ENCODE measurements around the gene MAPT. TPM values are rescaled to one million over a fixed set of nuclear protein-coding genes. Genes with fewer than 3 reads are reported as not detected.

MAPT gene
- total RNA-seq, 1 experiment from 2014 or later = 37.5 TPM

DNA sequence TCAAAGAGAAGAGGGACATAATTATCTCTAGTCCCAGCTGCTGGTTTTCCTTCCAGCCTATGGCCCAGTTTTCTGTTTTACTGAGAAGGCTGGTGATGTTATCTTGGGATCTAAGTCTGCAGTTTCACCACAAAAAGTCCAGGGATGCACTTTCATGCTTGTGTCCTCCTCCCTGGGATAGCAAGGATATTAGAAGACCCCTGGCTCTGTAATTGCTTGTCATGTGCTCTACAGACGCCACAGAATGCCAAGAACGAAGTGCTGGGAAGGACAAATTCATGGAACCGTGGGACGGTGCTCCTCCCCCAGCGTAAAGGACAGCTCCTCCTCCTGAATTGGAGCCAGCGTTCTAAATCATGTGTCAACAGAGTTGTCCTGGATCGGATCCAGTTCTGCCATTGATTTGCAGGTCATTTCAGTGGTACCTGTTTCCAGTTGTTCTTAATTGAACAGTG, 8.6 kb downstream of the MAPT start:
- no peak for ATAC-seq

DNA sequence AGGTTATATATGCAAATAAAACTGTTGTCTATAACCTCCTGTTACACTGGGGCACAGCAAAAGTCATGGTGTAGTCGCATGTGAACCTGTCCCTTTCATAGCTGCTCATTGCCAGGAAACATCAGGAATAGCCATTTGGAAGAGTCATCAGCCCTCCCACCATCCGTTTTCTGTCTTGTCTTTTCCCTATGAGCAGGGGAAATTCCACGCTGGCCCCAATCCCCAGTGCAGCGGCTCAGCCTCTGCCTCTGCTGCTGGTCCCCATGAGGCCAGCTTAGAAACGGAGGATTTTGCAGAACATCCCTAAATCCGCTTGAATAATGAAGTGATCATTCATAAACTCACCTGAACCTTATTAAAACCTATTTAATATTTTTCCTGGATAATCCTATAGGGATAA, 10.5 kb downstream of the MAPT start:
- H2AFZ ChIP-seq (ENCODE audit: low read depth, low read length, poor library complexity, severe bottlenecking) = no peak overlapping the region
- H3K9me3 ChIP-seq (ENCODE audit: control insufficient read depth in 1 of 2, insufficient read depth in 1 of 2, low read depth in 1 of 2, low read length in 2 of 2) = no peaks in the 10 kb centered on the region
- ATAC-seq = no peak
- H3K36me3 ChIP-seq (ENCODE audit: control insufficient read depth in 1 of 2, insufficient read depth in 2 of 2, low read length in 2 of 2) = no peaks in the 10 kb centered on the region
- DNase-seq (ENCODE audit: low read depth, low spot score) = no peak
- H3K9ac ChIP-seq (ENCODE audit: low read length) = no peak overlapping the region
- no peaks in the 10 kb centered on the region for H3K9me2 ChIP-seq (ENCODE audit: insufficient read depth)
- TF ChIP-seq SP1 (IDR thresholded peaks at IDR 0.05; ENCODE audit: low read depth) = no peak
- TF ChIP-seq ATF3 (IDR thresholded peaks at IDR 0.05) = no peak
- no peak for TF ChIP-seq MAX (IDR thresholded peaks at IDR 0.05)
- TF ChIP-seq ELF1 (IDR thresholded peaks at IDR 0.05; ENCODE audit: borderline replicate concordance, low read depth) = no peak
- no peak for TF ChIP-seq RAD21 (IDR thresholded peaks at IDR 0.05; ENCODE audit: low read depth)
- TF ChIP-seq EZH2 (IDR thresholded peaks at IDR 0.05) = no peak
- TF ChIP-seq POLR2AphosphoS5 (IDR thresholded peaks at IDR 0.05; ENCODE audit: low read depth, low read length) = no peak
- TF ChIP-seq JUND (IDR thresholded peaks at IDR 0.05) = no peak
- TF ChIP-seq EGR1 (IDR thresholded peaks at IDR 0.05; ENCODE audit: low read depth) = no peak
- H3K27me3 ChIP-seq (ENCODE audit: insufficient read depth, low read length) = no peaks in the 10 kb centered on the region
- H3K4me1 ChIP-seq (ENCODE audit: control insufficient read depth in 1 of 2, insufficient read depth in 2 of 2, low read length in 2 of 2) = no peaks in the 10 kb centered on the region
- H3K27ac ChIP-seq (ENCODE audit: low read depth, low read length) = no peak overlapping the region
- BruUV-seq (replicated peaks) = no TSS peak
- H3K4me3 ChIP-seq (replicated peaks in 1 of 2; ENCODE audit: low read depth in 1 of 2, low read length in 2 of 2) = no peak overlapping the region
- ChIA-PET POLR2A (no interaction called here), RAD21 (ENCODE audit: low non-redundant PET in 1 of 2, low total read pairs in 2 of 2, uncharacterized antibody in 2 of 2, unreplicated experiment in 2 of 2) (no interaction called here), CTCF (no interaction called here)
- H4K20me1 ChIP-seq (ENCODE audit: insufficient read depth) = no peaks in the 10 kb centered on the region
- intact Hi-C loops (cut with micrococcal nuclease) = no loop called here
- H3K79me2 ChIP-seq (ENCODE audit: insufficient read depth, low read length) = no peaks in the 10 kb centered on the region
- H3K4me2 ChIP-seq (ENCODE audit: low read length) = no peak overlapping the region

More for the DNA sequence above, 8.6 kb downstream of the MAPT start:
- DNase-seq (ENCODE audit: low read depth, low spot score) = no peak
- ChIA-PET POLR2A (no interaction called here), CTCF (no interaction called here), RAD21 (ENCODE audit: low non-redundant PET in 1 of 2, low total read pairs in 2 of 2, uncharacterized antibody in 2 of 2, unreplicated experiment in 2 of 2) (no interaction called here)
- Histone ChIP-seq H2AFZ (ENCODE audit: low read depth, low read length, poor library complexity, severe bottlenecking) (no peak overlapping the region), H3K79me2 (ENCODE audit: insufficient read depth, low read length) (no peaks in the 10 kb centered on the region), H4K20me1 (ENCODE audit: insufficient read depth) (no peaks in the 10 kb centered on the region), H3K4me2 (ENCODE audit: low read length) (no peak overlapping the region), H3K4me3 (replicated peaks in 1 of 2; ENCODE audit: low read depth in 1 of 2, low read length in 2 of 2) (no peak overlapping the region), H3K36me3 (ENCODE audit: control insufficient read depth in 1 of 2, insufficient read depth in 2 of 2, low read length in 2 of 2) (no peaks in the 10 kb centered on the region), H3K4me1 (ENCODE audit: control insufficient read depth in 1 of 2, insufficient read depth in 2 of 2, low read length in 2 of 2) (no peaks in the 10 kb centered on the region), H3K27ac (ENCODE audit: low read depth, low read length) (no peak overlapping the region), H3K27me3 (ENCODE audit: insufficient read depth, low read length) (no peaks in the 10 kb centered on the region), H3K9me3 (ENCODE audit: control insufficient read depth in 1 of 2, insufficient read depth in 1 of 2, low read depth in 1 of 2, low read length in 2 of 2) (no peaks in the 10 kb centered on the region), H3K9ac (ENCODE audit: low read length) (no peak overlapping the region), H3K9me2 (ENCODE audit: insufficient read depth) (no peaks in the 10 kb centered on the region)
- BruUV-seq (replicated peaks) = no TSS peak
- TF ChIP-seq SRF (IDR thresholded peaks at IDR 0.05; ENCODE audit: low read depth) (no peak), FOSL1 (IDR thresholded peaks at IDR 0.05; ENCODE audit: low read depth) (no peak), RAD21 (IDR thresholded peaks at IDR 0.05; ENCODE audit: low read depth) (no peak), JUND (IDR thresholded peaks at IDR 0.05) (no peak), POLR2A (IDR thresholded peaks at IDR 0.05; ENCODE audit: borderline replicate concordance, extremely low read depth, insufficient read depth, insufficient read length) (no peak), TCF7L2 (IDR thresholded peaks at IDR 0.05; ENCODE audit: borderline replicate concordance, extremely low read depth, insufficient read depth, insufficient read length) (no peak), EZH2phosphoT487 (IDR thresholded peaks at IDR 0.05; ENCODE audit: borderline replicate concordance) (no peak), MAX (IDR thresholded peaks at IDR 0.05) (no peak), CBX3 (IDR thresholded peaks at IDR 0.05; ENCODE audit: low read depth) (no peak), SP1 (IDR thresholded peaks at IDR 0.05; ENCODE audit: low read depth) (no peak), ELF1 (IDR thresholded peaks at IDR 0.05; ENCODE audit: borderline replicate concordance, low read depth) (no peak), ZFX (IDR thresholded peaks at IDR 0.05) (no peak)
- intact Hi-C loops (cut with micrococcal nuclease) = no loop called here

Measured in HCT116 (cell line).